ENCODE results near the gene ZCCHC18. TPM values are rescaled to one million over a fixed set of nuclear protein-coding genes. Genes with fewer than 3 reads are reported as not detected.

The ZCCHC18 gene
- total RNA-seq, 4 donors from 2014 or later: 1.0 to 2.0 (median 1.5) TPM

DNA sequence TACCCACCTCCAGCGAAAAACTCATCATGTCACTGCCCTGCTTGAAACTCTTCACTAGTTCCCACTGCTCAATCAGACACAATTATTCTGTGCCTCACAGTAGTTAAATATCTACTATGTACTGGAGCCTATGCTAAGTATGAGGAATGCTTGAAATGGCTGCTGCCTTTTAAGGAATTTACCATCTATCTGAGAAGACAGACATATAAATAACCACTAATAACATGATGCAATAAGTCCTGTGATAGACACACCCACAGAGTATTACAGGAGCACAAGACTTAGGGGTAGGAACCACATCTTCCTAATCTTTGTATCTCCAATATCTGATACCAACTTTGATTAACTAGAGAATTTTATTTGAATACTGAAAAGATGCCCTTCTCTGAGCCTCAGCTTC, 23.4 kb downstream of the ZCCHC18 start:
- peak overlapping the region in 3 of 4 donors; percentile 10 to 75 (median 12) for H3K27ac ChIP-seq
- WGBS, 2 donors (ENCODE audit: low coverage in 1 of 2): 100% methylated on average over 1 of the region's 1 CpG; no CpG with 5 or more reads in 1 of the 2 donors
- peaks cover 0 to 3% of the 10 kb centered on the region in 2 donors for H3K36me3 ChIP-seq
- H3K9me3 ChIP-seq: no peaks in the 10 kb centered on the region
- H3K4me1 ChIP-seq: peaks cover 0 to 15% (median 5%) of the 10 kb centered on the region in 3 donors
- H3K4me3 ChIP-seq: no peak overlapping the region
- ATAC-seq: no peak
- no peaks in the 10 kb centered on the region for H3K27me3 ChIP-seq
- TF ChIP-seq POLR2A (IDR thresholded peaks at IDR 0.05): no peak
- no peak for TF ChIP-seq POLR2AphosphoS5 (IDR thresholded peaks at IDR 0.05)
- TF ChIP-seq EP300 (IDR thresholded peaks at IDR 0.05): no peak
- TF ChIP-seq, protein P1, sequence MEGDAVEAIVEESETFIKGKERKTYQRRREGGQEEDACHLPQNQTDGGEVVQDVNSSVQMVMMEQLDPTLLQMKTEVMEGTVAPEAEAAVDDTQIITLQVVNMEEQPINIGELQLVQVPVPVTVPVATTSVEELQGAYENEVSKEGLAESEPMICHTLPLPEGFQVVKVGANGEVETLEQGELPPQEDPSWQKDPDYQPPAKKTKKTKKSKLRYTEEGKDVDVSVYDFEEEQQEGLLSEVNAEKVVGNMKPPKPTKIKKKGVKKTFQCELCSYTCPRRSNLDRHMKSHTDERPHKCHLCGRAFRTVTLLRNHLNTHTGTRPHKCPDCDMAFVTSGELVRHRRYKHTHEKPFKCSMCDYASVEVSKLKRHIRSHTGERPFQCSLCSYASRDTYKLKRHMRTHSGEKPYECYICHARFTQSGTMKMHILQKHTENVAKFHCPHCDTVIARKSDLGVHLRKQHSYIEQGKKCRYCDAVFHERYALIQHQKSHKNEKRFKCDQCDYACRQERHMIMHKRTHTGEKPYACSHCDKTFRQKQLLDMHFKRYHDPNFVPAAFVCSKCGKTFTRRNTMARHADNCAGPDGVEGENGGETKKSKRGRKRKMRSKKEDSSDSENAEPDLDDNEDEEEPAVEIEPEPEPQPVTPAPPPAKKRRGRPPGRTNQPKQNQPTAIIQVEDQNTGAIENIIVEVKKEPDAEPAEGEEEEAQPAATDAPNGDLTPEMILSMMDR (IDR thresholded peaks at IDR 0.05): no peak

DNA sequence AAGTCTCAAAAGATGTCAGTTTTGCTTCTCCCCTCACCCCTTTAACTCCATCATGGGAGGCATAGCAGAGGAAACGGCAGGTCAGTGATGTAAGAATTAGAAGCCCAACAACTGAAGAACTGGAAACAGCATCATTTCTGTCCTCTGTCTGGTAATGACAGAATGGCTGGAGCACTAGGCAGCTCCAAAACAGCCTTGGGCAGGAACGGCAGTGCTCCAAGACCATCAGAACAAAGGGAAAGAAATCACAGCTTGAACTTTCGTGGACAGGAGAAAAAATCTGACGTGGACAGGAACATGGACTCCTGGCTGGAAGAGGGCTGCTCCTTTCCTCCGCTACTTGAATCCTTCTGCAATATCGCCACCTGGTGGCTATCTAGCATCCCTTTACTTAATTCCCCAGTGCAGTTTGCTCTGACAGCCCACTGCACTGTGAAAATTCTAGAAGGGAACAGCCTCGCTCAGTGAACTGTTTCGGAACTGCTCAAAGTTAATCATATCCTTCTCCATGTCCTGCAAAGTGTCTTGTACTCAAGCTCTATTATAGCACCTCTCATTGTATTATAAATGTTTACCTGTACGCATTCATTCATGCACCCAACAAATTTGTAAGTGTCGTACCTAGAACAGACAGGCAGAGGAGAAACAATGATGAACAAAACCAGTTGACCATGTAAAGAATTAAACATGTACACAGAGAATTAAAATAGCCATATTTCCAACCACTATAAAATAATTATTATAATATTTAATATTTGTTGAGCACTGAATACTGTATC, 24.1 kb downstream of the ZCCHC18 start:
- TF ChIP-seq POLR2AphosphoS5 (IDR thresholded peaks at IDR 0.05): peak; percentile 6
- TF ChIP-seq, protein P1 (IDR thresholded peaks at IDR 0.05): peak; percentile 44 to 86 (median 67)
- no peak for TF ChIP-seq EP300 (IDR thresholded peaks at IDR 0.05)

DNA sequence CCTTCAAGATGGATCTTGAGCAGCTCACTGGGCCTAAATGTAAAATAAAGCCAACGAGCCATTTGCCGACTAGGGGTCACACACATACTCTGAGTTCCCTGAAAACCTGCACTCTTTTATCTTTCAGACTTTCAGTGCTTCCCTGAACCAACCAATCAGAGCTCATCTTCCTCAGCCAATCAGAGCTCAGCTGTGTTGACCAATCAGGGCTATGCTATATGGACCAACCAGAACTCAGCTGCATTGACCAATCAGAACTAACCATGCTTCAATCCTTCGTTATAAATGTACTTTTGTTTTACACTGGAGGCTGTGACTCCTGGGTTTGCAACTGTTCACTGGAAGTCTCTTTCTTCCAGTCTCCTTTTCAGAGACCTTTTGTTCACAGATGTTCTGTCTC, 25.2 kb downstream of the ZCCHC18 start:
- no peak overlapping the region for H3K27ac ChIP-seq
- no peaks in the 10 kb centered on the region for H3K36me3 ChIP-seq
- H3K9me3 ChIP-seq: no peaks in the 10 kb centered on the region
- no peak for ATAC-seq
- 33 to 56% methylated on average over 1 to 3 of the region's 3 CpGs for WGBS, 2 donors (ENCODE audit: low coverage in 1 of 2)
- H3K4me3 ChIP-seq: no peak overlapping the region
- peaks cover 0 to 11% (median 5%) of the 10 kb centered on the region in 3 donors for H3K4me1 ChIP-seq
- no peaks in the 10 kb centered on the region for H3K27me3 ChIP-seq
- TF ChIP-seq, protein P1 (IDR thresholded peaks at IDR 0.05): no peak
- TF ChIP-seq POLR2AphosphoS5 (IDR thresholded peaks at IDR 0.05): no peak
- no peak for TF ChIP-seq EP300 (IDR thresholded peaks at IDR 0.05)

More for the DNA sequence above, 24.1 kb downstream of the ZCCHC18 start:
- peak; percentile 89 for ATAC-seq
- Histone ChIP-seq H3K27ac (peak overlapping the region; percentile 48 to 82 (median 73)), H3K9me3 (no peaks in the 10 kb centered on the region), H3K27me3 (no peaks in the 10 kb centered on the region), H3K4me1 (peaks cover 0 to 15% (median 5%) of the 10 kb centered on the region in 3 donors), H3K4me3 (peak overlapping the region; percentile 44 to 55), H3K36me3 (no peaks in the 10 kb centered on the region)
- 30 to 36% methylated on average over 5 to 9 of the region's 10 CpGs for WGBS, 2 donors (ENCODE audit: low coverage in 1 of 2)

DNA sequence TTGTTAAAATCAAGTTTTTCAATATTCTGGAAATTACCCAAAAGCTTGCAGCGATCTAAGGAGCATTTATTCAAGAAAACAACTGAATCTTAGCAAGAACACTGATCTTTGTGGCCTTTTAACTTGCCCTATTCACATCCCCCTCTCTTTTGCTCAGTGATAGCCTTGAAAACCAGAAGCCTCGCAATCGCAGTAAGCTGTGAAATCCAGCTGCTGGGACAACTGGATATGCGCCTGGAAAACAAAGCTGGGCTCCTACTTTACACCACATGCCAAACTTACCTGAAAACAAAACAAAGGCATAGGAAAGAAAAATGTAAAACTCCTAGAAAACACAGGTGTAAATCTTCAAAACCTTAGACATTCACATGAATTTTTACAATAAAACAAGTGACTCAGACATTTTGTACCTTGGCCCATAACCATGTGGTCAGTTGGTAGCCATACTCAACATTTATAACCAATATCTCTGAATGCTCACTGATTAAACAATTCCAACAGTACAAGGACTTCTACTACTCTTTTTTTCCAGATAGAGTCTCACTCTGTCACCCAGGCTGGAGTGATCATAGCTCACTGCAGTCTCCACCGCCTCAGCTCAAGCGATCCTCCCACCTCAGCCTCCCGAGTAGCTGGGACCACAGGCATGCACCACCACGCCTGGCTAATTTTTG, 28.9 kb downstream of the ZCCHC18 start:
- Histone ChIP-seq H3K27me3 (no peaks in the 10 kb centered on the region), H3K4me3 (no peak overlapping the region), H3K9me3 (no peaks in the 10 kb centered on the region), H3K27ac (no peak overlapping the region), H3K36me3 (no peaks in the 10 kb centered on the region), H3K4me1 (no peaks in the 10 kb centered on the region)
- no peak for ATAC-seq
- TF ChIP-seq POLR2AphosphoS5 (IDR thresholded peaks at IDR 0.05) (no peak), EP300 (IDR thresholded peaks at IDR 0.05) (no peak), POLR2A (IDR thresholded peaks at IDR 0.05) (no peak)
- TF ChIP-seq, protein P1 (IDR thresholded peaks at IDR 0.05): no peak
- 77 to 84% methylated on average over 4 to 5 of the region's 8 CpGs for WGBS, 2 donors (ENCODE audit: low coverage in 1 of 2)
